ENCODE data around the gene PARP8. TPM values are rescaled to one million over a fixed set of nuclear protein-coding genes. Genes with fewer than 3 reads are reported as not detected.
"Not testable (repeated sequence)": the region's sequence is repeated elsewhere in the genome, so short reads cannot be mapped to it uniquely, and the experiment has no call there.

The PARP8 gene
- total RNA-seq, 1 experiment from 2014 or later: 44.1 TPM

DNA sequence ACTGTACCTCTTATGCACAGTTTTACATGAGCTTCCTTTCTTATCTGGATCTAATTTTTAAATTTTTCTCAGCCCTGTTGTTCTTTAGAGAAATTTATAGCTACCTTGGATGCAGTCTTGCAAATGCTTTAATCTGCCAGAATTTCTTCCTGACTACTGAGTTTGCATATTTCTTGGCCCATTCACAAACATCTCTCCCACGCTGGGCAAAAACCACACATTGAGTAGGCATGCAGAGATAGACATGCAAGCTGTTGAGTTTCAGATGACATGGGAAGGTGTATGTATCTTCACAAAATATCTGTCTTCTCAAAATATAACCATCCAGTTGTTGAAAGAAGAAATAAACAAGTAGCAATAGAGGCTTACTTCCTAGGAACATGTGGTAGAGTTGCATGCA lies 101.2 kb downstream of the PARP8 start:
- TF ChIP-seq, protein P1, sequence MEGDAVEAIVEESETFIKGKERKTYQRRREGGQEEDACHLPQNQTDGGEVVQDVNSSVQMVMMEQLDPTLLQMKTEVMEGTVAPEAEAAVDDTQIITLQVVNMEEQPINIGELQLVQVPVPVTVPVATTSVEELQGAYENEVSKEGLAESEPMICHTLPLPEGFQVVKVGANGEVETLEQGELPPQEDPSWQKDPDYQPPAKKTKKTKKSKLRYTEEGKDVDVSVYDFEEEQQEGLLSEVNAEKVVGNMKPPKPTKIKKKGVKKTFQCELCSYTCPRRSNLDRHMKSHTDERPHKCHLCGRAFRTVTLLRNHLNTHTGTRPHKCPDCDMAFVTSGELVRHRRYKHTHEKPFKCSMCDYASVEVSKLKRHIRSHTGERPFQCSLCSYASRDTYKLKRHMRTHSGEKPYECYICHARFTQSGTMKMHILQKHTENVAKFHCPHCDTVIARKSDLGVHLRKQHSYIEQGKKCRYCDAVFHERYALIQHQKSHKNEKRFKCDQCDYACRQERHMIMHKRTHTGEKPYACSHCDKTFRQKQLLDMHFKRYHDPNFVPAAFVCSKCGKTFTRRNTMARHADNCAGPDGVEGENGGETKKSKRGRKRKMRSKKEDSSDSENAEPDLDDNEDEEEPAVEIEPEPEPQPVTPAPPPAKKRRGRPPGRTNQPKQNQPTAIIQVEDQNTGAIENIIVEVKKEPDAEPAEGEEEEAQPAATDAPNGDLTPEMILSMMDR (IDR thresholded peaks at IDR 0.05; ENCODE audit: unreplicated experiment): no peak
- Mint-ChIP-seq H3K36me3 (ENCODE audit: insufficient read depth, unreplicated experiment) (no peaks in the 10 kb centered on the region), H3K9me3 (ENCODE audit: low read depth, unreplicated experiment) (peaks cover 3% of the 10 kb centered on the region), H3K27ac (ENCODE audit: unreplicated experiment) (no peak overlapping the region), H3K27me3 (ENCODE audit: unreplicated experiment) (no peaks in the 10 kb centered on the region), H3K4me3 (ENCODE audit: low read depth, unreplicated experiment) (no peak overlapping the region), H3K4me1 (ENCODE audit: low read depth, unreplicated experiment) (no peaks in the 10 kb centered on the region)
- BruUV-seq (replicated peaks): no TSS peak
- CTCF ChIA-PET: no interaction called here
- DNase-seq: no peak
- intact Hi-C loops (cut with micrococcal nuclease; ENCODE audit: unreplicated experiment): no loop called here

DNA sequence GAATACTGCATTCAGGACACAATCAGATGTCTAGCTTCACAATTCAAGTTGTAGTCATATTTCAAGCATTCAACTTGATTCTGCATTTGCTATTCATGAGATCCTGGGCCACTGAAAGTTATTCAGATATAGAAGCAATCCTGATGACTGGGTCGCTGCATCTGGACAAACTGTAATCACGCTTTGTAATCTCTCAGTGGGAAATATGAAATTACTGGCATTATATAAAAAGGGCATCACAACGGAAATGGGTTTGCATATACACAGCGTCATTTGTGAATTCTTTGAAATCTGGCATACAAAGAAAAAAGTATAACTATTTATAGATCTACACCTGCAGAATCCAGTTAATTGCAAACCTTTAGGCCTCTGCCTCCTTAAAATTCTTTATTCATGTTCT lies 102.2 kb downstream of the PARP8 start:
- H3K27me3 Mint-ChIP-seq (ENCODE audit: unreplicated experiment): no peaks in the 10 kb centered on the region
- peaks cover 9% of the 10 kb centered on the region for H3K9me3 Mint-ChIP-seq (ENCODE audit: low read depth, unreplicated experiment)
- no peak overlapping the region for H3K27ac Mint-ChIP-seq (ENCODE audit: unreplicated experiment)
- no peak overlapping the region for H3K4me3 Mint-ChIP-seq (ENCODE audit: low read depth, unreplicated experiment)
- no peaks in the 10 kb centered on the region for H3K4me1 Mint-ChIP-seq (ENCODE audit: low read depth, unreplicated experiment)
- intact Hi-C loops (cut with micrococcal nuclease; ENCODE audit: unreplicated experiment): no loop called here
- CTCF ChIA-PET: interaction anchor here (0.6 kb wide), 1 partner anchor 9 kb away, joined by 4 read pairs; no protein-coding TSS in a partner anchor
- TF ChIP-seq, protein P1 (IDR thresholded peaks at IDR 0.05; ENCODE audit: unreplicated experiment): no peak
- H3K36me3 Mint-ChIP-seq (ENCODE audit: insufficient read depth, unreplicated experiment): no peaks in the 10 kb centered on the region
- BruUV-seq (replicated peaks): no TSS peak
- DNase-seq: no peak

DNA sequence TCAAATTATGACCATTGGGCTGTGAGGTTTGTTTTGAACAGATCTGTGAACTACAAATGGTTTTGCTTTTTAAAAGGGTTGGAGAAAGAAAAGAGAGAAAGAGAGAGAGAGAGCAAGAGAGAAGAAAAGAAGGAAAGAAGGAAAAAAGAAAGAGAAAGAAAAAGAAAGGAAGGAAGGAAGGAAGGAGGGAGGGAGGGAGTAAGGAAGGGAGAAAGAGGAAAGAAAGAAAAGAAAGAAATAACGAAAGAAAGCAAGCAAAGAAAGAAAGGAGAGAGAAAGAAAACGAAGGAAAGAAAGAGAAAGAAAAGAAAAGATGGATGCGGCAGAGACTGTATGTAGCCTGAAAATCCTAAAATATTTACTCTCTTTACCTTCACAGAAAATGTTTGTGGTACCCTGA lies 104.0 kb downstream of the PARP8 start:
- intact Hi-C loops (cut with micrococcal nuclease; ENCODE audit: unreplicated experiment): no loop called here
- H3K4me1 Mint-ChIP-seq (ENCODE audit: low read depth, unreplicated experiment): no peaks in the 10 kb centered on the region
- H3K27ac Mint-ChIP-seq (ENCODE audit: unreplicated experiment): no peak overlapping the region
- DNase-seq: no peak
- TF ChIP-seq, protein P1 (IDR thresholded peaks at IDR 0.05; ENCODE audit: unreplicated experiment): no peak
- CTCF ChIA-PET: no interaction called here
- no peaks in the 10 kb centered on the region for H3K27me3 Mint-ChIP-seq (ENCODE audit: unreplicated experiment)
- H3K4me3 Mint-ChIP-seq (ENCODE audit: low read depth, unreplicated experiment): no peak overlapping the region
- peaks cover 6% of the 10 kb centered on the region for H3K36me3 Mint-ChIP-seq (ENCODE audit: insufficient read depth, unreplicated experiment)
- H3K9me3 Mint-ChIP-seq (ENCODE audit: low read depth, unreplicated experiment): peaks cover 9% of the 10 kb centered on the region
- BruUV-seq (replicated peaks): no TSS peak

DNA sequence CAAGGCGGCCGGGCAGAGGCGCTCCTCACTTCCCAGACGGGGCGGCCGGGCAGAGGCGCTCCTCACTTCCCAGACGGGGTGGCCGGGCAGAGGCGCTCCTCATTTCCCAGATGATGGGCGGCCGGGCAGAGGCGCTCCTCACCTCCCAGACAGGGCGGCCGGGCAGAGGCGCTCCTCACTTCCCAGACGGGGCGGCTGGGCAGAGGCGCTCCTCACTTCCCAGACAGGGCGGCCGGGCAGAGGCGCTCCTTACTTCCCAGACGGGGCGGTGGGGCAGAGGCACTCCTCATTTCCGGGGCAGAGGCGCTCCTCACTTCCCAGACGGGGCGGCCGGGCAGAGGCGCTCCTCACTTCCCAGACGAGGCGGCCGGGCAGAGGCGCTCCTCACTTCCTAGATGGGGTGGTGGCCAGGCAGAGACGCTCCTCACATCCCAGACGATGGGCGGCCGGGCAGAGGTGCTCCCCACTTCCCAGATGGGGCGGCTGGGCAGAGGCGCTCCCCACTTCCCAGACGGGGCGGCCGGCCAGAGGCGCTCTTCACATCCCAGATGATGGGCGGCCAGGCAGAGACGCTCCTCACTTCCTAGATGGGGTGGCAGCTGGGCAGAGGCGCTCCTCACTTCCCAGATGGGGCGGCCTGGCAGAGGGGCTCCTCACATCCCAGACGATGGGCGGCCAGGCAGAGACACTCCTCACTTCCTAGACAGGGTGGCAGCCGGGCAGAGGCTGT lies 108.2 kb downstream of the PARP8 start:
- DNase-seq; CTCF ChIA-PET; H3K27me3 Mint-ChIP-seq (ENCODE audit: unreplicated experiment); H3K9me3 Mint-ChIP-seq (ENCODE audit: low read depth, unreplicated experiment); H3K36me3 Mint-ChIP-seq (ENCODE audit: insufficient read depth, unreplicated experiment); BruUV-seq (replicated peaks); H3K27ac Mint-ChIP-seq (ENCODE audit: unreplicated experiment); H3K4me3 Mint-ChIP-seq (ENCODE audit: low read depth, unreplicated experiment); intact Hi-C loops (cut with micrococcal nuclease; ENCODE audit: unreplicated experiment); H3K4me1 Mint-ChIP-seq (ENCODE audit: low read depth, unreplicated experiment): not testable (repeated sequence)

DNA sequence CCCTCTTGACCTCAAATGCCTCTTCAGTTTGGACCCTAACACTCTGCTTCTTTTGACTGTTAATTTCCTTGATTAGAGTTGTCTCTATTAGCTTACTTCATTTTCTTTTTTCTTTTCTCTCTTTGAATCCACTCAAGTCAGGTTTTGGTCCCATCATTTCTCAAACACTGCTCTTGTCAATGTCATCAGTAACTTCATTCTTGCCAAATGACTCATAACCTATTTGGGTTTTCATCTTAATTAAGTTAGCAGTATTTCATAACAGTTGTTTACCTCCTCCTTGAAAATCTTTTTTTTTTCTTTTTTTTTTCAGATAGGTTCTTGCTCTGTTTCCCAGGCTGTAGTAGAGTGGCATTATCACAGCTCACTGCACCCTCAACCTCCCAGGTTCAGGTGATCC lies 119.6 kb downstream of the PARP8 start:
- H3K27me3 Mint-ChIP-seq (ENCODE audit: unreplicated experiment): no peaks in the 10 kb centered on the region
- intact Hi-C loops (cut with micrococcal nuclease; ENCODE audit: unreplicated experiment): no loop called here
- no peaks in the 10 kb centered on the region for H3K4me1 Mint-ChIP-seq (ENCODE audit: low read depth, unreplicated experiment)
- no peak for DNase-seq
- H3K4me3 Mint-ChIP-seq (ENCODE audit: low read depth, unreplicated experiment): no peak overlapping the region
- CTCF ChIA-PET: no interaction called here
- peaks cover 5% of the 10 kb centered on the region for H3K36me3 Mint-ChIP-seq (ENCODE audit: insufficient read depth, unreplicated experiment)
- TF ChIP-seq, protein P1 (IDR thresholded peaks at IDR 0.05; ENCODE audit: unreplicated experiment): no peak
- BruUV-seq (replicated peaks): no TSS peak
- H3K9me3 Mint-ChIP-seq (ENCODE audit: low read depth, unreplicated experiment): no peaks in the 10 kb centered on the region
- H3K27ac Mint-ChIP-seq (ENCODE audit: unreplicated experiment): no peak overlapping the region

Measured in Calu3 (cell line).